ENCODE measurements around the gene NDUFB4.

The NDUFB4 gene

DNA sequence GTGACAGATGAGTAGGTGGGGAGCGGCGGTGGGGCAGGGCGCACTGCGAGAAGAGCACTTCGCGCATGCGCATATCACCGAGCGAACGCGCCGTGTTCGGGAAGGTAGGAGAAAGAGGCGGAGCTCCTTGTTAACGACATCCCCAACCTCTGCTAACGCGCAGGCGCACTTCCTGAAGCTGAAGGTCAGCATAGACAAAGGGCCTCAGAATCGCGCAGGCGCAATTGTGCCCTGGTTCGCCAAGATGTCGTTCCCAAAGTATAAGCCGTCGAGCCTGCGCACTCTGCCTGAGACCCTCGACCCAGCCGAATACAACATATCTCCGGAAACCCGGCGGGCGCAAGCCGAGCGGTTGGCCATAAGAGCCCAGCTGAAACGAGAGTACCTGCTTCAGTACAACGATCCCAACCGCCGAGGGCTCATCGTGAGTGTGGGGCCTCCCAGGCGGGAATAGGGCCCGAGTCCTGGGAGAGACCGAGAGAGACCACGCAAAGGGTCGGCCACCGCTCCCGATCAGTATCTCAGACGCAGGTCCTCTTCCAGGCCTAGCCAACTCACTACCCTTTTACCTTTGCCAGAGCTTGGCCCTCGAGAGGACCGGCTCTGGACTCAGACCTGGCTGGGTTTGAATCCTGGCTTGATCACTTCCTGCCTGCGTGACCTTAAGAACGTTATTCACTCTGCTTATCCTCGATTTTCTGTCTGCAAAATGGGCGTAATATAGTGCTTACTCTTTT is at the start of gene NDUFB4:
Gene NDUFB4 (plus strand): TSS at position 221 of the 737 bp plus-strand sequence. CDS start 24 bp downstream, at position 245.
- DNase-seq = peak; percentile 99

DNA sequence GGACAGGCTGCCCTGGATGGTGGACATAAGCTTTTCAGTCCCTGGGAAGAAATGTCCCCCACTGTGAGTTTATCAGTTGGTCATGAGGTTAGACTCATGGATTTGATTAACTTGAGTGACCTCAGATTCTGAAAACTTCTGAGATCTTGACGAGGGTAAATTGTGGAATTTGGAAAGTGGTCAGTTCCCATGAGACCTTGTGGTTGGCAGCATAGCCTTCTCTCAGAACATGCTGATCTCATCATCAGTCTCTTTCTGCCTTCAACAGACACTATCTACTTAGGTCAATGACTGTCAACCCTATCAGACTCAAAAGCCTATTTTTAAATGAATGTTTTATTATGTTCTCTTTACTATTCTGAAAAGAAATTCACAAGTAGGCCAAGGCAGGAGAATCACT is 45.6 kb upstream of the NDUFB4 start:
- no peak for DNase-seq

DNA sequence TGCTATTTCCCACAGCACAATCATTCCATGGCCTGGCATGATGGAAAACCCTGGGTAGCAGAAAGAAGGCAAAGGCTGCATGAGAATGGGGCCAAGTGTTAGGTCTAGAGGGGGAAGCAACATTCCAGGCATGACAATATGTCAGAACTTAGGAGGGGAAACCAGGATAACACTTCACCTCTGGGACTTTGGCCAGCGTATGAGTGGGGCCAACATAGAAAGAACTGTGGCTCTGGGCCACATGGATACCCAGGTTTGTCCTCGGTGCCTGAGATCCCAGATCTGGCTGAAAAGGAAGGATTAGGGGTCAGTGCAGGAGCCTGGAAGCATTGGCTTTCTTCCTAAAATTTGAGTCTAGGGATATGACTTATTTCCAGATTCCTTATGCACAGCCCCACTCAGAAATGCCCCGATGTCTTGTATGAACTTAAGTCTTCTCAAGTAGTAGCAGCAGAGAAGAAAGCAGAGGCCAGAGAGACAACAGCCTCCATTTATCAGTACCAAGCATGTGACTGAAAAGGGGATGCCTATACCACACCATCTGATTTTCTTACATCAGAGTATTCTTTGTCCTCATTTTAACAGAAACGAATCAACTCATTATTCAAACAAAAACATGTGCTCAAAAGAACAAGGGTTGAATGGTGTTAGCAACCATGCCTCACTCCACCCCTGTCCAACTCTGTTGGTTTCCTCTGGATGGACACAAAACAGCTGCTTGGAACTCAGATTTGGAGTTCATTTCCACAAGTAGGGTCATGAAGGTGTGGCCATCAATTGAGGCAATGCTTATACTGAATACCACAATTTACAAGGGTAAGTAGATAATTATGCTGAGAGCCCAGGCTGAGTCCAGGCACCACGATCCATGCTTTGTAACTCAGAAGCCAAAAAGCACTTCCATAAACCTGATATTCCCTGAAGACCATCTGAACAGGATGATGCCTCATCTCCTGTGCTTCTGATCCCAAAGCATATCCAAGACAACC is 43.7 kb upstream of the NDUFB4 start:
- DNase-seq = no peak

DNA sequence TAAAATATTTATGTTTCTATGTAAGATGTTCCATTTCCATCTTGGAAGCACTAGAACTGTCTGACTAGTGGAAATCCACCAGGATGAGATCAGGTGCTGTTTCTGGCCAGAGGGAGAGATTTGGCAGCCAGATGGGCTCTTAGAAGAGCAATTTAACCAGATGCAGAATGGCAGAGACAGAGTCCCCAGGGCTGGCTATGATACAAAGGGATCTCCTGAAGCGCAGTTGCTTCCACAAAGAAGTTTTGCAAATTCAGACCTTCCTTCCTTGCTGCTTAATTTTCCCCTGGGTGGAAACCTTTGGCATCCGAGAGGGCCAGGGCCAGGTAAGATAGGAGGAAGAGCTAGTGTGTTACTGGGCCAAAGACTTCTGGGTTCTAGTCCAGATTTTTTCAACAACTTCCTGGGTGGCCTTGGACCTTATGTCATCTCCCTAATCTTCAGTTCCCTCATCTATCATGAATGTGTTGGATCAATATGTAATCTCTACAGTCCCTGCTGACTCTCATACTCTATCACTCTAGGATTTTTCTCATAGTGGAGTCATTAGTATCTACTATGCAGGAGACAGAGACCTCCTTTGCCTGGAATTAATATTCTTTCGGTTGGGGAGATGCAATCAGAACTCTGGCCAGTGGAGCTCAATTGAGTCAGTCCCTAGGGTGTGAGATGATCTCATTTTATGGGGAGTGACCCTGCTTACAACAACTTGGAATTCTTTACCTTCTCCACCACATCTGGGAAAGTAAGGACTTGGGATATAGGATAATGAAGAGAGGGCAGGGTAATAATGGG is 41.1 kb upstream of the NDUFB4 start:
- DNase-seq = no peak

DNA sequence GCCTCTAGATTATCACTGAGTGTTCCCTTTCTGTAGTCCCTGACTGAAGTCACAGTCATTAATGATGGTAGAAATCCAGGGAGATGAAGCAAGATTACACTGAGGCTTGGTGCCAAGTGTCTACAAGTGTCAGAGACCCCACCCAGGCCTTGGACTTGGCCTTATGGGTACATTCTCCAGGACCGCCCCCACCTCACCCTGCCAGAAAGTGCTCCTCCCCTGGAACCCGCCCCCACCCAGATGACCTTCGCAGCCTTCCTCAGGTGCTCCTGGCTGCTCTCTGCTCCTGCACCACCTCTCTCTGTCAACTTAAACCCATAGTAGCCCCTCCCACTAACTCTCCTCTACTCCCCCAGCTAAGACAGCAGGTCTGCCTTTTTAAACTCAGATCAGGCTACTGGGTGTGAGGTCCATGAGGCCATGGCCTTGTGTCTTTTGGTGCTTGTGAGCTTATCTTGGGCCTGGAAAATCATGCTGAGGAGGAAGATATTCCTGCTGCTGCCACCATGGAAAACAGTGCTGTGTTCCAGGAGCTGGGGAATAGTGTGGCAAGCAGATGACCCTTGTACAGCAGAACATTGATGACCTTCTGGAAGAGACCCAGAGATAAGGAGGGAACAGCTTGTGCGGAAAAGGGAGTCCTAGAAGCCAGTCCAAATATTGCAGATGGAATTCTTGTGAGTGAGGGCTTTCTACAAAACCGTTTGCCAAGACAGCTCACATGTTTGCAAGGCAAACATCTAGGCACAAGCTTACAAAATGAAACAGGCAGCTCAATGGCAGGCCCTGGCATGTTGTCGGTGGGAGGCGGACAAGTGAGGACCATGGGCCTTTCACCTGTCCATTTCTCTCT is 40.3 kb upstream of the NDUFB4 start:
- DNase-seq = no peak

DNA sequence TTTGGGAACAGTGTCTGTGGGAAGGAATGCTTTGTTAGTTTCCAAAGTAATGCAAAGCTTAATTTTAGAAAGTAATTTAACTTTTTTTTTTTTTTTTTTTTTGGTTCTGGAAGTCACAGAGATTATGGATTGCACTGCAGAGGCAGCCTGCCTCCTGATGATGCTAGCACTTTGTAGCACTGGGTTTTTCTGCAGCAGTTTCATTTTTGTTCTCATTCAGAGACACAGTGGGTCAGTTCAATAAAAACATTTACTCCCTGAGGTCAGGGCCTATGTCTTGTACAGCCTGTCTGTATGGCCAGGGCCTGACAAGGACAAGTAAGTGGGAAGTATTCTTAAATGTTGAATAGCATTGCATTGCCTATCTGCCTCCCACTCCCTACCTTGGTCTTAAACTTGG is 39.0 kb upstream of the NDUFB4 start:
- DNase-seq = no peak

DNA sequence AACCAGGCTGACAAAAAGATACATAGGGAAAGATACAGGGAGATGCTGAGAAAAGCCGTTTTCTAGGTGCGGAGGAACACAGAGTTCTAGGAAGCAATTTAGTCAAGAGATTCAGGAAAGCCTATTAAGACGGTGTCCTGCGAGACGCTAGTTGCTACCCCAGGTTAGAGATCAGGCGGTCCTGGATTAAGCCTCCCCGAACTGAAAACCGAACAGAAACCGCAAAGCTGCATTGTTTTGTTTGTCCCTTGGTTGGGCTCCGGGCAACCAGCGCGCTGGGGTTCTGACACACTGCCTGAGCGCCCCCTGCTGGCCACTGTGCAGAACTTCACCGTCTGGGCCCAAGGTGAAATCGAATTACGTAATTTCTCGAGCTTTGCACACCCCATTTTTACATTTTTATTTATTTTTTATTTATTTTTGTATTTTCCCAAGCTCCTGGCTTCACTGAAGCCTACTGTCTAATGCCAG is 37.3 kb upstream of the NDUFB4 start:
- peak; percentile 86 for DNase-seq

DNA sequence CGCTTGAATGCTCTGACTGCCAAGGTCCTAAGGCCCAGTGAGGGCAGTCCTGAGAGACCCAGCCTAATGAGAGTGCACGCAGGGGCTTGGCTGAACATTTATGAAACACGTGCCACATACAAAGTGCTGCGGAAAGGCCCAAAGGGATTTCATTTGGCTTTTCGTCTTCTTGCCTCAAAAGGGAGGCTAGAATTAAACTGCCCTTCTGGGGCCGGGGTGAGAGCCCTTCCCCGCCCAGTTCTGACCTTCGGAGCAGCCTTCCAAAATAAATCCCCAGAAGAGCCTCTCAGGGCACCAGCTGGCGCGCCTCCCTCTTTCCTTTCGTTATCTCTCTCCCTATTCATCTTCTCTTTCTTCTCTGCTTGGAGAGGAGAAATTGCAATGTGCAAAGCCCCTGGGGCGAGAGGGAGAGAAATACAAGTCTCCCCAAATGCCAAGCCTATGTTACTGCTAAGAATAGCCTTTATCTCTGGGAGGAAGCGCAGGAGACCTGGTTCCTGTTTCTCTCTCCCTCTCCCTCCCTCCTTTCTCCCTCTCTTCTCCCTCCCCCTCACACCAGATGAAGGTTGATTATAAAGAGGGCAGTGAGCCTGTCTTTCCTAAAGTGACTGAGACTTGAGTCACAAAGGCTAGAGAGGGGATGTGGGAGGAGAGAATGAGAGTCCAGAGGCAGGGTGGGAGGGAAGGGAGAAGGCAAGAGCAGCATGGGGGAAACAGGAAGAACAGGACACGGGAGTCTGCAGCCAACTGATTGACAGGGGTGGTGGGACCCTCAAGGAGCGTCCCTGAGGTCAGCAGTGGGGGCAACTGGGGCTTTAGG is 36.7 kb upstream of the NDUFB4 start:
- DNase-seq = peak; percentile 58

DNA sequence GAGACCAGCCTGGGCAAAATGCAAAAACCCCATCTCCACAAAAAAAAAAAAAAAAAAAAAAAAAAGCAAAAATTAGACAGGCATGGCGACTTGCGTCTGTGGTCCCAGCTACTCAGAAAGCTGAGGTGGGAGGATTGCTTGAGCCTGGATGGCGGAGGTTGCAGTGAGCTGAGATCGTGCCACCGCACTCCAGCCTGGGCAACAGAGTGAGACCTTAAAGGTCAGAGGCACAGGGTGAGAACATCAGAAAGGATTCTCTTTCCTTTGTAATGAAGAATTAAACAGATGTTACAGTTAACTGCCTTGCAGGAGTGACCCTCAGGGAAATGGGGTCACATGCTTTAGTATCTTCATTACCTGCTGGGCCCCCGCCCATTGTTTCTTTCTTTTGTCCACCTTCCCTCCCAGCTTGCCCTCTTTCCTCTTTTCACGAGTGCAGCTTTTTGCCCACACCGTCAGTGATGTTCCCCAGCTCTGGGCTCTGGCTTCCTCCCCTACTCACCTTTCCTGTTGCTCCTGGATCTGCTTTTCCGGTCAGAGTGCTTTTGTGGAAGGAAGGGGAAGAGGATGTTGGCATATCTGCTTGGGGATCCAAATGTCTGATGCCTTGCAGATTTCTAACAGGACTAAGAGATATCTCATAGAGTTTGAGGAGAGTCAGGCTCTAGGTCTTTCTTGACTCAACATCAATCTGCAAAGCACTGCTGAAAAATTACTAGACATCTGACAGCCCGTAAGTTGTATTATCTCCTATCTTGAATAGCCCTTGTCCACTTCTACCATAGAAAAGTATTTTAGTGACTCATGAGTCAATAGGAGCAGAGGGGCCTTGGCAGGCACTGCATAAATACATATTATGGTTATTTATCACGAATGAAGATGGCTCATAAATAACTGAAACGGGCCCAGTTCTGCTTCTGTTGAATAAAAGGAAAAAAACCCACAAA is 35.6 kb upstream of the NDUFB4 start:
- DNase-seq = no peak

DNA sequence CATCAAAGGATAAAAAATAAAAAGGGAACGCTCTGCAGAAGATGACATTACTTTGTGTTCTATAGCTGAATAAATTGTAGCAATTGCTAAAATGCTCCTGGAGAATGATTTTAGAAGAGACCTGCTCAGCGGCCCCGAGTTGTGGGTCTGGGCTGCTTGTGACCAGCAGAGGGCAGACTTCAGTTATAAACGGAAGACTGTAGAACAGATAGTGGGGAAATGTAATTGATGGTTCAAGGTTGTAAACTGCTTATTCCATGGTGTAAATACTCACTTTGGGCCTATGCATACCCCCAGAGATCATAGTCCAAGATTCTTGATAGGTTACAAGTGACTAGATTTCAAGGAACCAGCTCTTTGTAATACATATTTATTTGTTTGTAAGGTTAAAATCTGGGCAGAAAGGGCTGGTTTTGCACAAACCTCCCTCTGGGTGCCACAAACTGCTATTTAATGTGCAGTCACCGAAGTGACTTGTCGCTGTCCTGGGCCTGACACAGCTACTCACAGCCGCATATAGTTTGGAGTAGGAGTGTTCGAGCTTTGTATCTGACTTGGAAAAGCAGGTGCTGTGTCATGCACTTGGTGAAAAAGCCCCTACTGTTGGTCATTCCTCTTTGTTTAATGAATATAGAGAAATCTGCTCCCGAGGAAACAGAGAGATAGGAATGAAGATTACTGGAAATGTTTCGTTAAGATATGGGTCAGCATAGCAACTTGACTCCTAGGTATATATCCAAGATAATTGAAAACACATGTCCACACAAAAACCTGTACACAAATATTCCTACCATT is 34.7 kb upstream of the NDUFB4 start:
- peak; percentile 69 for DNase-seq

DNA sequence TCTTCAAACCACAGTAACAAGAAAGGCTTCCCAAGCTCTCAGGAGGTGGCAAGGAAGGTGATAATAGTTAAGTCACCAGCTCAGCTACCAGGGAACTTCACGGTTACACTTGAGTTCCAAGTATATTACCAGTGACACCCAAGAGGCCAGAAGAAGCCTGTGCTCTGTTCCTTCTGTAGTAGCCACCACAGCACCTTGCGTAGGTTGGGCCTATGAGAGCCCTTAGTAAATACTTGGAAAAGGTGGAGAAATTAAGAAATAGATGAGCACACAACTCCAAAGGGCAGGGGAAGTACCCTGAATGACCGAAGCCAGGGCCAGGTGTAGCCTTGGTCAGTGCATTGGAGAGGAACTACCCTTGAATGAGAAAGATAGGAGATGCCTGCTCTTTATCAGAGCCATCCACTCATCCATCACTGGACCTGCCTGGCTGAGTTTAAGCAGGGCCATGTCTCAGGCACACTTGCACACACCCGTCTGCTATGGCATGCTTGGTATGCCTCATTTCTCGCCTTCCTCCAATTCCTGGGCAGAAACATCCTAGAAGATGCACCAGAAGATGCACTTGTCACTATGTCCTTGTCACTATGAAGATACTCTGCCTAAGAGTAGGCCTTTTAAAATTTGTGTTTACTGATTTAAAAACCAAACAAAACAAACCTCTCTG is 32.6 kb upstream of the NDUFB4 start:
- no peak for DNase-seq

DNA sequence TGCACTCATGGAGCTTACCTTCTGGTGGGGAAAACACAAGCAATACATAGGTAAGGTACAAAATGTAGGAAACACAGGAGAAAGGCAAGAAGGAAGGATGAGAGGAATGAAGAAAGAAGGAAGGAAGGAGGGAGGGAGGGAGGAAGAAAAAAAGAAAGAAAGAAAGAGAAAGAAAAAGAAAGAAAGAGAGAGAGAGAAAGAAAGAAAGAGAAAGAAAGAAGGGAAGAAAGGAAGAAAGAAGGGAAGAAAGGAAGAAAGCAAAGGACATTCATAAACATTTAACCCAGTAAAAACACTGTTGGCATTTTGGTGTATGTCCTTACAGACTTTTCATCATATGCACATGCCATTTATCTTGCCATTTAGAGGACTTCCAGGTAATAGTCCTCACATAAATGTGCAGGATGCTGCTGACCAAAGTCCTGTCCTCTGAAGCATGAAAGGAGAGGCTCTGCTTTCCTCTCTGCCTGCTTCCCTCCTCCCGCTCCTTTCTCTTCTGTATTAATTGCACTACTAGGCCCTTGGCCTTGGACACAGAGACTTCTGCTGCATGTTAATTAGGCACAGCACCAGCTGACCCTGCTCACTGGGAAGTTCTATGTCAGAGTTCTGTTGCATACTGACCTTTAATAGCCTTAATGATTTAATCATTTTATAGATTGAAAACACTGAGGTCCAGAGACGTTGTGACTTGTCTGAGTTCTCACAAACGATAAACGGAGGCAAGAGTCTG is 29.7 kb upstream of the NDUFB4 start:
- DNase-seq = no peak

DNA sequence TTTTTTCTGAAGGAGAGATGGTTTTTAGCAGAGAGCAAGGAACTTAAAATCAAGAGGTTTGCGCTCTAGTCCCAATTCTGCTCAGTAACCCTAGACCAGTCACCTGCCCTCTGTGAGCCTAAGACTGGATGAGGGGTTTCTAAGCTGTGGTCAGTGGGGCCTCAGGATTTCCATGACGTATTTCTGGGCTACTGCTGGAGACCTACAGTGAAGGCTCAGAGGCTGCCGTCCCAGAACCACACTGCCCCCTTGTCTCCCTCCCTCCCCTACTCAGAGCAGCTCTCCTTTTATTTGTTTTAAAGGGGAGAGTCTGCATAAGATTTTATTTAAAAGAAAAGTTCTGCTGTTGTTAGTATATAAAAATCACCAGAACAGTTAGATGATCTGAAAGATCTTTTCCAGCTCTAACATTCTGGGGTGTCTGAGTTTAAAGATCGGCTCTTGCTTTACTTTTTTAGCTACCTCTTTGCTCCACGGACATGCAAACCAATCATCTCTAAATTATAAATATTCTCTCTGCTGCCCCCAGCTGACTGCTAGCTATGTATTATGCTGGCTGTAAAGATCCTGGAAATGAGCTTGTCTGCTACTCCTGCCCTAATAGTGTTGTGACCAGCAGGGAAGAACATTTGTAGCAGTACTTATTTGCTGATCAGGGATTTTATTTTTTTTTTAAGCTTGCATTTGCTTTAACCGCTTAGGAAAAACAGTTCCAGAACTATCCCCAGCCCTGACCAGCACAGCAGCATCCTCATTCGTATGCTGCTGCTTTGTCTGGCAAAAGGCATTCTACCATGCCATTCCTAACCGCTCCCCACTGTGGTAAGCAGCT is 28.6 kb upstream of the NDUFB4 start:
- DNase-seq = peak; percentile 42

DNA sequence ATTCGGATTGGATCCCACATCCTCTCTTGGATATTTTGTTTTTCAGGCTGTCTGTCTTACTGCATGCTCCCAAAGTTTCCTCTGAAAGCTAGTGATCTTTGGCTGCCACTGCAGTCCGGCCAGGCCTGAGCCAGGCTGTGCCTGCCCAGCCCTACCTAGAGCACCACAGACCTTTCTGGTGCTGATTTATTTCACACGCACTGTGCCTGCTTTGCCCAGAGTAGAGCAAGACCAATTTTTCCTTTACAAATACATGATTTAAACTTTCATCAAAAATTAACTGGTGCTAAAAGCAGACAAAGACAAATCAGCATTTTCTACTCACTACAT is 28.0 kb upstream of the NDUFB4 start:
- no peak for DNase-seq

DNA sequence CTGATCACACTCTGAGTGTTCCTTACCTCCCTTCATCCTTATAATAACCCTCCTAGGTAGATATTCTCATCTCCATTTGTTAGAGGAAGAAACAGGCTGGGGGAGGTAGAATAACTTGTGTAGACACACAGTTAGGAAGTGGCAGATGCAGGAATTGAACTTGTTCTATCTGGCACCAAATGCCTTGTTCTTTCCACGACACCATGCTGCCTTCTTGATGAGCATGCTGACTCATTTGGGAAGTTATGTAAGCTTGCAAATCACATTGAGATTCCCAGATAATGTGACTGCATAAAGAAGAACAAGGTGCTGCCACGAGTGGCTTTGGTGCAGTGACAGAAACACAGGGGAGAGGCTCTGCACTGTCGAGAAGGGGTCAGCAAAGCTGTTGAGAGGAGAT is 27.5 kb upstream of the NDUFB4 start:
- DNase-seq = no peak

DNA sequence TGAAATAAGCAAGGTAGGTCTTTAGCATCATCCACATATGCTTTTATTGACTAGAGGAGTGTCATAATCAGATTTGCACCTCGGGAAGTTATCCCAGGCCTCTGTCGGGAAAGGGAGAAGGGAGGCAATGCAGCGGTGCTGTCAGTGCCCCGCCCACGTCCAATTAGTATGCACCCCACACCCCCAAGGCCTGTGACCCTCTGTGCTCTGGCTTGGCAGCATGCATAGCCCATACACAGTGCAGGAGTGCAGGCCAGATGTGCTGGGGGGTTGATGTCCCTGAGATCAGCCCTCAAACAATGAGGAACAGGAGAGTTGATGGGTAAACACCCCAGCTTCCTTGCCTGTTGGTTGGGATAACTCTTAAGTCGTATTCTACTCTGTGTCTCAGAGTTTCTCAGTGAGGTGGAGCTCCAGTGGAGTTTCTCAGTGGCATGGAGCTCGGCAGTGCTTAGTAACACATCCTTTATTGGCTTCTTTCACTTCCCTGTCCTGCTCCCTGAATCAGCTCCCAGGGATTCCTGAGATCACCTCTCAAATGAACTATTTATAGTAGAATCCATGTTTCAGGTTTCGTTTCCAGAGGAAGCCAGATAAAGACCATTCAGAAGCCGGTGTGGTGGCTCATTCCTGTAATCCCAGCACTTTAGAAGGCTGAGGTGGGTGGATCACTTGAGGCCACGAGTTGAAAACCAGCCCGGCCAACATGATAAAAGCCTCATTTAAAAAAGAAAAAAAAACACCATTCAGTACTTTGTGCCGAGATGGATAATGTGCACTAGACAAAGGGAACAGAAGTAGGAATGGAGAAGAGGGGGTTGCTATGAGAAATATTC is 26.7 kb upstream of the NDUFB4 start:
- no peak for DNase-seq

Data from hematopoietic multipotent progenitor cell treated with erythropoietin and hydrocortisone succinate and interleukin-3 and kit ligand, for 8 days (in vitro differentiated cells).